B cell (primary cell): Measurements from ENCODE around the gene GUCA2B.

Experiments used
- EZH2 ChIP-seq: IDR thresholded peaks from 2 replicates; pipeline ENCODE4 v1.6.1; 2012; ENCODE audit warnings: borderline replicate concordance, low read depth, mild to moderate bottlenecking, moderate library complexity, low read length; ENCODE audit not compliant: insufficient read depth, poor library complexity, severe bottlenecking
- TF ChIP-seq, protein P1 (sequence below): fragments of 200-600 bp; IDR thresholded peaks from one replicate; pipeline ENCODE4 v1.8.0; 2022; ENCODE audit warnings: antibody characterized with exemption, mild to moderate bottlenecking

DNA sequence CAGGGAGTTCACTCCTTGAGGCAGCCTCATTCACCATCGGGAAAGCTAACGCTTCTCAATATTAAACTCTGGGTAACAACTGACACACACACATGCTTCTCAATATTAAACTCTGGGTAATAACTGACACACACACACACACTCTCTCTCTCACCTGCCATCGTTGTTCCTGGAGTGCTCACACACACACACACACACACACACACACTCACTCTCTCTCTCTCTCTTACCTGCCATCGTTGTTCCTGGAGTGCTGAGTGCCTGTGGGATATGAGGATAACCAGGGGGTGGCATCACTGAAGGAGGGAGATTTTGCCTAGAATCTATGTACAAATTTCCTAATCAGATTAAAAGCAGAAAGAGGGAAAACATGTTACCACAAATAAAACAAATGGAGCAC, 28.5 kb downstream of the GUCA2B start:
- TF ChIP-seq, protein P1, sequence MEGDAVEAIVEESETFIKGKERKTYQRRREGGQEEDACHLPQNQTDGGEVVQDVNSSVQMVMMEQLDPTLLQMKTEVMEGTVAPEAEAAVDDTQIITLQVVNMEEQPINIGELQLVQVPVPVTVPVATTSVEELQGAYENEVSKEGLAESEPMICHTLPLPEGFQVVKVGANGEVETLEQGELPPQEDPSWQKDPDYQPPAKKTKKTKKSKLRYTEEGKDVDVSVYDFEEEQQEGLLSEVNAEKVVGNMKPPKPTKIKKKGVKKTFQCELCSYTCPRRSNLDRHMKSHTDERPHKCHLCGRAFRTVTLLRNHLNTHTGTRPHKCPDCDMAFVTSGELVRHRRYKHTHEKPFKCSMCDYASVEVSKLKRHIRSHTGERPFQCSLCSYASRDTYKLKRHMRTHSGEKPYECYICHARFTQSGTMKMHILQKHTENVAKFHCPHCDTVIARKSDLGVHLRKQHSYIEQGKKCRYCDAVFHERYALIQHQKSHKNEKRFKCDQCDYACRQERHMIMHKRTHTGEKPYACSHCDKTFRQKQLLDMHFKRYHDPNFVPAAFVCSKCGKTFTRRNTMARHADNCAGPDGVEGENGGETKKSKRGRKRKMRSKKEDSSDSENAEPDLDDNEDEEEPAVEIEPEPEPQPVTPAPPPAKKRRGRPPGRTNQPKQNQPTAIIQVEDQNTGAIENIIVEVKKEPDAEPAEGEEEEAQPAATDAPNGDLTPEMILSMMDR, result no peak
- no peak for TF ChIP-seq EZH2
